Measurements from ENCODE around the gene SMARCB1. TPM values are rescaled to one million over a fixed set of nuclear protein-coding genes. Genes with fewer than 3 reads are reported as not detected.
A peak's percentile ranks its signal among the peaks of the same experiment; 100 is the strongest.

Gene SMARCB1
- total RNA-seq, 1 donor from 2014 or later, result 52.0 TPM

GRCh38 chr22:23818541-23818940 is 31.8 kb downstream of the SMARCB1 start:
- Histone ChIP-seq H3K4me1 (peaks cover 59% of the 10 kb centered on the region), H3K27ac (replicated peaks) (no peak overlapping the region), H3K27me3 (ENCODE audit: low read depth) (no peaks in the 10 kb centered on the region), H3K4me3 (no peak overlapping the region), H3K9me3 (replicated peaks) (no peaks in the 10 kb centered on the region), H3K36me3 (peaks cover 75% of the 10 kb centered on the region)
- no peak for TF ChIP-seq CTCF (IDR thresholded peaks at IDR 0.05; ENCODE audit: borderline replicate concordance)
- DNase-seq, result no peak
- intact Hi-C loops (cut with micrococcal nuclease), result no loop called here

GRCh38 chr22:23820748-23821211 is 34.0 kb downstream of the SMARCB1 start:
- peaks cover 82% of the 10 kb centered on the region for H3K36me3 ChIP-seq
- H3K4me1 ChIP-seq, result peaks cover 67% of the 10 kb centered on the region
- no peak for TF ChIP-seq CTCF (IDR thresholded peaks at IDR 0.05; ENCODE audit: borderline replicate concordance)
- intact Hi-C loops (cut with micrococcal nuclease), result no loop called here
- no peak for DNase-seq
- no peaks in the 10 kb centered on the region for H3K9me3 ChIP-seq (replicated peaks)
- peak overlapping the region; percentile 96 for H3K27ac ChIP-seq (replicated peaks)
- H3K27me3 ChIP-seq (ENCODE audit: low read depth), result no peaks in the 10 kb centered on the region
- no peak overlapping the region for H3K4me3 ChIP-seq

GRCh38 chr22:23822101-23822671 is 35.4 kb downstream of the SMARCB1 start:
- no peaks in the 10 kb centered on the region for H3K27me3 ChIP-seq (ENCODE audit: low read depth)
- TF ChIP-seq CTCF (IDR thresholded peaks at IDR 0.05; ENCODE audit: borderline replicate concordance), result no peak
- intact Hi-C loops (cut with micrococcal nuclease), result no loop called here
- no peaks in the 10 kb centered on the region for H3K9me3 ChIP-seq (replicated peaks)
- H3K27ac ChIP-seq (replicated peaks), result peak overlapping the region; percentile 96
- peaks cover 87% of the 10 kb centered on the region for H3K36me3 ChIP-seq
- no peak overlapping the region for H3K4me3 ChIP-seq
- H3K4me1 ChIP-seq, result peaks cover 69% of the 10 kb centered on the region
- DNase-seq, result no peak

DNA sequence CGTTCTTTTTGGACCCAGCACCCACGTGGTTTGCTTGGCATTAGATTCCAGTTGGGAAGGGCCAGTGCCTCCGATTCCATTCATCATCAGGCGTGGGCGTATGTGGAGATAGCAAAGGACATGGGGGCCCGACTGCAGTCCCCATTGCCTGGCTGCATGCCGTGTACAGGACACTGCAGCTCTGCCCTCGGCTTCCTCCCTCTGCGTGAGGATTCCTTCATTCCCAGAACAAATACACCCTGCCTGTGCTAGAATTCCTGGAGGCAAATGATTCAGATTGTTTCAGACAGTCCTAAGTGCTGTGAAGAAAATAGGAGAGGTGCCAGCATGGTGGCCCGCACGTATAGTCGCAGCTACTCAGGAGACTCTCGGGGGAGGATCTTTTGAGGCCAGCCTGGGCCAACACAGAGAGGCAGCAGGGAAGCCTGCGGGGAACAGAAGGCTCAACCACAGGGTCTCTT is 36.6 kb downstream of the SMARCB1 start:
- no peaks in the 10 kb centered on the region for H3K27me3 ChIP-seq (ENCODE audit: low read depth)
- peaks cover 76% of the 10 kb centered on the region for H3K4me1 ChIP-seq
- no peak overlapping the region for H3K4me3 ChIP-seq
- DNase-seq, result no peak
- no peaks in the 10 kb centered on the region for H3K9me3 ChIP-seq (replicated peaks)
- intact Hi-C loops (cut with micrococcal nuclease), result no loop called here
- no peak for TF ChIP-seq CTCF (IDR thresholded peaks at IDR 0.05; ENCODE audit: borderline replicate concordance)
- peaks cover 87% of the 10 kb centered on the region for H3K36me3 ChIP-seq
- H3K27ac ChIP-seq (replicated peaks), result peak overlapping the region; percentile 96

- H3K27me3 ChIP-seq (ENCODE audit: low read depth), result no peaks in the 10 kb centered on the region
- peak overlapping the region; percentile 96 for H3K27ac ChIP-seq (replicated peaks)
- intact Hi-C loops (cut with micrococcal nuclease), result no loop called here
- no peak for DNase-seq
- peaks cover 82% of the 10 kb centered on the region for H3K36me3 ChIP-seq
- H3K4me1 ChIP-seq, result peaks cover 89% of the 10 kb centered on the region
- no peak for TF ChIP-seq CTCF (IDR thresholded peaks at IDR 0.05; ENCODE audit: borderline replicate concordance)
- no peaks in the 10 kb centered on the region for H3K9me3 ChIP-seq (replicated peaks)
- H3K4me3 ChIP-seq, result no peak overlapping the region
Measured at GRCh38 chr22:23824476-23825245, 37.9 kb downstream of the SMARCB1 start.

All from left ventricle myocardium inferior (tissue), 1 donor.